ENCODE data around the gene DIAPH3. TPM values are rescaled to one million over a fixed set of nuclear protein-coding genes. Genes with fewer than 3 reads are reported as not detected.

The DIAPH3 gene
- total RNA-seq, 1 experiment from 2014 or later: 62.3 TPM

DNA sequence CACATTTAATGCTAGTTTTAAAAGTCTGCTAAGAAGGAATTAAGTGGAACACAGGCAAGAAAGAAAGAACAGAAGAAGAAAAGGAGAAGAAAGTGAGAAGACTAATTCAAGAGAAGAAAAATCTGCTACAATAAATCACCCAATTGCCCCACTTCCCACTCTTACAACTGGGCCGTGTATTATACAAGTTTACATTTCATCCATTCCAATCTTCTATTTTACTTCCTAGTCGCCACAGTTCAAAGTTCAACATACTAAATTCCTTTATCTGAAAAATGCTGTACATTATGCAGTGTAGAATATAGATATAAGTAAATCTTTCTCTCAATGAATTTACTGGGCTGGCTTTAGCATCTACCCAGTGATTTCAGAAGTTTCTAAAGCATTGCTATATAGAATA is 328.2 kb downstream of the DIAPH3 start:
- Histone ChIP-seq H3K4me1 (ENCODE audit: insufficient read depth, low read length, poor library complexity, severe bottlenecking) (peaks cover 50% of the 10 kb centered on the region), H3K9me3 (ENCODE audit: low read depth, low read length, poor library complexity, severe bottlenecking) (no peaks in the 10 kb centered on the region), H3K36me3 (ENCODE audit: insufficient read depth, low read length, poor library complexity, severe bottlenecking) (peaks cover 4% of the 10 kb centered on the region), H3K27ac (ENCODE audit: low read depth, low read length, poor library complexity, severe bottlenecking) (peak overlapping the region; percentile 77), H3K4me3 (ENCODE audit: low read depth, low read length, poor library complexity, severe bottlenecking) (no peak overlapping the region), H3K27me3 (replicated peaks; ENCODE audit: insufficient read depth, low read depth, low read length, poor library complexity) (no peaks in the 10 kb centered on the region)
- BruUV-seq (replicated peaks): no TSS peak
- intact Hi-C loops (cut with micrococcal nuclease; ENCODE audit: unreplicated experiment): loop anchor here (5.0 to 10.0 kb wide), 5 partner anchors 112 to 599 kb away; no protein-coding TSS in a partner anchor
- DNase-seq (ENCODE audit: low spot score): no peak
- no peak for TF ChIP-seq EZH2 (IDR thresholded peaks at IDR 0.05; ENCODE audit: borderline replicate concordance, low read depth, low read length, poor library complexity, severe bottlenecking)
- POLR2A ChIA-PET (ENCODE audit: low non-redundant PET): no interaction called here
- CTCF ChIA-PET: no interaction called here

DNA sequence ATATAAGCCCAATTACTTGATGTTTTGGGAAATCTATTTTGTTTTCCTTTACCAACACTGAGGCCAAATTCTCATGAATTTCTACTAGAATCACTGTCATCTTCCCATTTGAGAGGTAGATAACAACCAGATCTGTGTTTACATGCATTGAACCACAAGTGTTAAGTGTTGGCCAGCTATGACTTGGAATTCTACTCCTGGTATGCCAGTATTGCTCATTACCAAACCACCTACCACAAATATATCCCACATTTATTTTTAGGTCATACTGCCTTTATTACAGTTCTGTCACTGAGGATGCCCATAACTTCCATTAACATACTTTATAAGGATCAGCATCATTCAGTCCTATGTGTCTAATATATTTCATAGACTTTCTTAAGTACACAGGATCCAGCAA is 328.9 kb downstream of the DIAPH3 start:
- DNase-seq (ENCODE audit: low spot score): no peak
- CTCF ChIA-PET: no interaction called here
- Histone ChIP-seq H3K36me3 (ENCODE audit: insufficient read depth, low read length, poor library complexity, severe bottlenecking) (peaks cover 4% of the 10 kb centered on the region), H3K4me3 (ENCODE audit: low read depth, low read length, poor library complexity, severe bottlenecking) (no peak overlapping the region), H3K4me1 (ENCODE audit: insufficient read depth, low read length, poor library complexity, severe bottlenecking) (peaks cover 54% of the 10 kb centered on the region), H3K9me3 (ENCODE audit: low read depth, low read length, poor library complexity, severe bottlenecking) (no peaks in the 10 kb centered on the region), H3K27ac (ENCODE audit: low read depth, low read length, poor library complexity, severe bottlenecking) (peak overlapping the region; percentile 77), H3K27me3 (replicated peaks; ENCODE audit: insufficient read depth, low read depth, low read length, poor library complexity) (no peaks in the 10 kb centered on the region)
- POLR2A ChIA-PET (ENCODE audit: low non-redundant PET): interaction anchor here (0.6 kb wide), 1 partner anchor 265 kb away, joined by 4 read pairs; no protein-coding TSS in a partner anchor
- intact Hi-C loops (cut with micrococcal nuclease; ENCODE audit: unreplicated experiment): loop anchor here (5.0 to 10.0 kb wide), 5 partner anchors 112 to 600 kb away; no protein-coding TSS in a partner anchor
- no peak for TF ChIP-seq EZH2 (IDR thresholded peaks at IDR 0.05; ENCODE audit: borderline replicate concordance, low read depth, low read length, poor library complexity, severe bottlenecking)
- TF ChIP-seq, protein P1, sequence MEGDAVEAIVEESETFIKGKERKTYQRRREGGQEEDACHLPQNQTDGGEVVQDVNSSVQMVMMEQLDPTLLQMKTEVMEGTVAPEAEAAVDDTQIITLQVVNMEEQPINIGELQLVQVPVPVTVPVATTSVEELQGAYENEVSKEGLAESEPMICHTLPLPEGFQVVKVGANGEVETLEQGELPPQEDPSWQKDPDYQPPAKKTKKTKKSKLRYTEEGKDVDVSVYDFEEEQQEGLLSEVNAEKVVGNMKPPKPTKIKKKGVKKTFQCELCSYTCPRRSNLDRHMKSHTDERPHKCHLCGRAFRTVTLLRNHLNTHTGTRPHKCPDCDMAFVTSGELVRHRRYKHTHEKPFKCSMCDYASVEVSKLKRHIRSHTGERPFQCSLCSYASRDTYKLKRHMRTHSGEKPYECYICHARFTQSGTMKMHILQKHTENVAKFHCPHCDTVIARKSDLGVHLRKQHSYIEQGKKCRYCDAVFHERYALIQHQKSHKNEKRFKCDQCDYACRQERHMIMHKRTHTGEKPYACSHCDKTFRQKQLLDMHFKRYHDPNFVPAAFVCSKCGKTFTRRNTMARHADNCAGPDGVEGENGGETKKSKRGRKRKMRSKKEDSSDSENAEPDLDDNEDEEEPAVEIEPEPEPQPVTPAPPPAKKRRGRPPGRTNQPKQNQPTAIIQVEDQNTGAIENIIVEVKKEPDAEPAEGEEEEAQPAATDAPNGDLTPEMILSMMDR (conservative IDR thresholded peaks at IDR 0.05; ENCODE audit: low read depth, low read length): no peak
- BruUV-seq (replicated peaks): no TSS peak

DNA sequence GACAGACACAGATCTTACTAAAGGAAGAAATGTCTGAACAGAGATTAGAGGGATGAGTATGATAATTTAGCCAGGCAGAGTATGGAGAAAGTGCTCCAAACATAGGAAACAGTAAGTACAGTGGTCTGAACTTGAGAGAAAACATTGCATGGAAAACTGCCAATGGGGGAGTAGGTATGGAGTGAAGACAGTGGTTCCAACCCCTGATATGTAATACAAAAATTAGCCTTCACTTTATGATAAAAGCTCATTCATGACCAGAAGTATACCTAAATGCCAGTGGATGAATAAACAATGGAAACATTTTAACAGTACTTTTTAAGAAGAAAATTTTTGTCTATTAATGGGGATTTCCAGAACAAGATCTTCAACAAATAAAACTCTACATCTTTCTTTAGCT is 334.0 kb downstream of the DIAPH3 start:
- ChIA-PET CTCF (no interaction called here), POLR2A (ENCODE audit: low non-redundant PET) (no interaction called here)
- Histone ChIP-seq H3K4me3 (ENCODE audit: low read depth, low read length, poor library complexity, severe bottlenecking) (no peak overlapping the region), H3K27ac (ENCODE audit: low read depth, low read length, poor library complexity, severe bottlenecking) (no peak overlapping the region), H3K4me1 (ENCODE audit: insufficient read depth, low read length, poor library complexity, severe bottlenecking) (peaks cover 10% of the 10 kb centered on the region), H3K27me3 (replicated peaks; ENCODE audit: insufficient read depth, low read depth, low read length, poor library complexity) (no peaks in the 10 kb centered on the region), H3K36me3 (ENCODE audit: insufficient read depth, low read length, poor library complexity, severe bottlenecking) (peaks cover 4% of the 10 kb centered on the region), H3K9me3 (ENCODE audit: low read depth, low read length, poor library complexity, severe bottlenecking) (no peaks in the 10 kb centered on the region)
- BruUV-seq (replicated peaks): no TSS peak
- no peak for DNase-seq (ENCODE audit: low spot score)
- intact Hi-C loops (cut with micrococcal nuclease; ENCODE audit: unreplicated experiment): loop anchor here (10.0 kb wide), 2 partner anchors 285 to 605 kb away; no protein-coding TSS in a partner anchor
- no peak for TF ChIP-seq EZH2 (IDR thresholded peaks at IDR 0.05; ENCODE audit: borderline replicate concordance, low read depth, low read length, poor library complexity, severe bottlenecking)
- TF ChIP-seq, protein P1 (conservative IDR thresholded peaks at IDR 0.05; ENCODE audit: low read depth, low read length): no peak

DNA sequence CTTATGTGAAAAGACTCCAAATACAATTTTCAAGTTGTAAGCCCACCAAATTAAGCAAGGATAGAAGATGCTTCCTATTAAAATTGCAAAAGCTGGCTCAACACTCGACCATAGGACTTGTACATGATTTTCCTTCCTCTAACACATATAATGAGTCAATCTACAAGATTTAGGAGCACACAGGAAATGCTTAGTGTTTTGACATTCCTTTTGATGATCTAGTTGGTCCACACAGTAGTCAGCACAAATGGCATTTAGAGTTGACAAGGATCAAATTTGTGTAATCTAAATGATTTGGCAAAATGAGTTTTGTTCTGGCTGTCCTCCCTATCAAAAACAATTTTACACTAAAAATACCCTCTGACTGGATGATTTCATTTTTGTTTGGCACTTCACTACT is 340.2 kb downstream of the DIAPH3 start:
- TF ChIP-seq EZH2 (IDR thresholded peaks at IDR 0.05; ENCODE audit: borderline replicate concordance, low read depth, low read length, poor library complexity, severe bottlenecking): no peak
- no peaks in the 10 kb centered on the region for H3K9me3 ChIP-seq (ENCODE audit: low read depth, low read length, poor library complexity, severe bottlenecking)
- peaks cover 19% of the 10 kb centered on the region for H3K4me1 ChIP-seq (ENCODE audit: insufficient read depth, low read length, poor library complexity, severe bottlenecking)
- POLR2A ChIA-PET (ENCODE audit: low non-redundant PET): no interaction called here
- CTCF ChIA-PET: no interaction called here
- BruUV-seq (replicated peaks): no TSS peak
- H3K27ac ChIP-seq (ENCODE audit: low read depth, low read length, poor library complexity, severe bottlenecking): peak overlapping the region; percentile 57
- H3K36me3 ChIP-seq (ENCODE audit: insufficient read depth, low read length, poor library complexity, severe bottlenecking): no peaks in the 10 kb centered on the region
- intact Hi-C loops (cut with micrococcal nuclease; ENCODE audit: unreplicated experiment): loop anchor here (5.0 kb wide), 1 partner anchor 274 kb away; no protein-coding TSS in a partner anchor
- DNase-seq (ENCODE audit: low spot score): peak; percentile 85
- no peaks in the 10 kb centered on the region for H3K27me3 ChIP-seq (replicated peaks; ENCODE audit: insufficient read depth, low read depth, low read length, poor library complexity)
- no peak overlapping the region for H3K4me3 ChIP-seq (ENCODE audit: low read depth, low read length, poor library complexity, severe bottlenecking)

Measured in A673 (cell line).